Lower lobe of right lung (tissue), 2 donors: Measurements from ENCODE around the gene FXYD4. TPM values are rescaled to one million over a fixed set of nuclear protein-coding genes. Genes with fewer than 3 reads are reported as not detected.

ENCODE experiments used
- ATAC-seq, 2 donors: fragments of 200-7000 bp; cut with Tn5 transposase; one replicate each; pipeline ENCODE4 v1.9.1; 2020 to 2022; ENCODE audit warnings: mild to moderate bottlenecking in 2 of 2, moderate library complexity in 2 of 2
- DNase-seq: peaks from one replicate; pipeline ENCODE4 v3.0.0-alpha.2; 2020
- H3K27ac ChIP-seq: fragments of 200-600 bp; one replicate; pipeline ENCODE4 v1.8.0; 2022
- H3K27me3 ChIP-seq: fragments of 200-600 bp; one replicate; pipeline ENCODE4 v1.8.0; 2022; ENCODE audit warnings: low read depth
- H3K36me3 ChIP-seq: fragments of 200-600 bp; one replicate; pipeline ENCODE4 v1.8.0; 2022; ENCODE audit warnings: mild to moderate bottlenecking
- H3K4me1 ChIP-seq: fragments of 200-600 bp; one replicate; pipeline ENCODE4 v1.8.0; 2022
- H3K4me3 ChIP-seq: fragments of 200-600 bp; one replicate; pipeline ENCODE4 v1.8.0; 2022; ENCODE audit warnings: mild to moderate bottlenecking
- H3K9me3 ChIP-seq: fragments of 200-600 bp; one replicate; pipeline ENCODE4 v1.8.0; 2022
- intact Hi-C: fragments of 100-400 bp; cut with DNase I; formaldehyde crosslinking; loops from one replicate; pipeline ENCODE4 v1.11.0; 2022
- total RNA-seq: library from RNA; stranded (reverse); fragmentation: NEBNext Ultra II Directional; extraction: Animal tissue kit (Norgen Biotek cat#: 25700); gene quantifications from one replicate; pipeline ENCODE4 v1.2.1, GENCODE V29; 2021
- TF ChIP-seq, protein P1 (sequence below): fragments of 200-600 bp; IDR thresholded peaks from one replicate; pipeline ENCODE4 v1.8.0; 2022; ENCODE audit warnings: antibody characterized with exemption, mild to moderate bottlenecking
- donor health status: DM: no; HTN: yes; CAD: no; lungs with severe emphysema.

Gene FXYD4
- total RNA-seq, 1 donor from 2014 or later = not detected

DNA sequence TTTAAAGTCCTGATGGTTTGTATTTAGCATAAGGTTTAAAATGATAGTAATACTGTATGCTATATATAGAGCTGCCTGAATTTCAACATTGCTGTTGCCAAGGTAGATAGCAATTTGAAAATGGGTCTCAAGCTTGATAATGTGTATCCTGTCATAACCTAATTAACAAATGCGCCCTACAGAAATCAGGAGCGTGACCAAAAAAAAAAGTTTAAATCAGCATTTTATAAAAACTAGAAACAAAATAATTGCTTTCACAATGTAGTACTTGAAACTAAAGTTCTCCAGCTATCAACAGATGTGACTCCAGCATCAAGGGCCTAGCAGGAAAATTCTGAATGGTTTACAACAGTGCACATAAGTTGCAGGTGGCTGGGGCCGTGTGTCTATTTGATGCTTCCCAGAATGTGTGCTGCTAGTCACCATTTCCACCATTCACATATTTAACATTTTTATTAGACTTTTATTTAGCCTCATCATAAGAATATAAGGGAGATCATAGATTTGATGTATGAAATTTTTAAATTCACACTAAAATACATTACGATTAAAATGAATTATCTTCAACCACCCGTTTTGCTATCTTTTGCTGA lies 14.1 kb downstream of the FXYD4 start:
- H3K27me3 ChIP-seq = no peaks in the 10 kb centered on the region
- ATAC-seq (no peak), DNase-seq (no peak)
- H3K27ac ChIP-seq = no peak overlapping the region
- TF ChIP-seq, protein P1, sequence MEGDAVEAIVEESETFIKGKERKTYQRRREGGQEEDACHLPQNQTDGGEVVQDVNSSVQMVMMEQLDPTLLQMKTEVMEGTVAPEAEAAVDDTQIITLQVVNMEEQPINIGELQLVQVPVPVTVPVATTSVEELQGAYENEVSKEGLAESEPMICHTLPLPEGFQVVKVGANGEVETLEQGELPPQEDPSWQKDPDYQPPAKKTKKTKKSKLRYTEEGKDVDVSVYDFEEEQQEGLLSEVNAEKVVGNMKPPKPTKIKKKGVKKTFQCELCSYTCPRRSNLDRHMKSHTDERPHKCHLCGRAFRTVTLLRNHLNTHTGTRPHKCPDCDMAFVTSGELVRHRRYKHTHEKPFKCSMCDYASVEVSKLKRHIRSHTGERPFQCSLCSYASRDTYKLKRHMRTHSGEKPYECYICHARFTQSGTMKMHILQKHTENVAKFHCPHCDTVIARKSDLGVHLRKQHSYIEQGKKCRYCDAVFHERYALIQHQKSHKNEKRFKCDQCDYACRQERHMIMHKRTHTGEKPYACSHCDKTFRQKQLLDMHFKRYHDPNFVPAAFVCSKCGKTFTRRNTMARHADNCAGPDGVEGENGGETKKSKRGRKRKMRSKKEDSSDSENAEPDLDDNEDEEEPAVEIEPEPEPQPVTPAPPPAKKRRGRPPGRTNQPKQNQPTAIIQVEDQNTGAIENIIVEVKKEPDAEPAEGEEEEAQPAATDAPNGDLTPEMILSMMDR = no peak
- H3K4me3 ChIP-seq = no peak overlapping the region
- H3K4me1 ChIP-seq = peaks cover 2% of the 10 kb centered on the region
- intact Hi-C loops = no loop called here
- H3K9me3 ChIP-seq = no peaks in the 10 kb centered on the region
- peaks cover 59% of the 10 kb centered on the region for H3K36me3 ChIP-seq

DNA sequence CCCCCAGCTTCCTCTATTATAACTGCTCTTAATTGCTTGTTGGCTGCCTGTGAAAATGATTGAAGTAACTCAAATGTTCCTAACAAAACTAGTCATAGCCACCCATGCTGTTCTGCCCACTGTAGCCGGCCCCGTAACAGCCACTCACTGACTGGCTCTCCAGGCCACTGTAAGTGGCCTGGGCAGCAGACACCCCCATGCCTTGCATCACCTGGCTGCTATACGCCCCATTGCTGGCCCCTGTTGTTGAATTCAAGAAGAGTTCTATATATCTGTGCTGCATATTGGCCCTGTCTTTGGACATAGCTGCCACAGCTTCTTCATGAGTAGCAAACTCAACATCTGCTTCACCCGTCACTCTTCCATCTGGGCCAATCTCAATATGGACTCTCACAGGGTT lies 15.1 kb downstream of the FXYD4 start:
- peaks cover 69% of the 10 kb centered on the region for H3K36me3 ChIP-seq

DNA sequence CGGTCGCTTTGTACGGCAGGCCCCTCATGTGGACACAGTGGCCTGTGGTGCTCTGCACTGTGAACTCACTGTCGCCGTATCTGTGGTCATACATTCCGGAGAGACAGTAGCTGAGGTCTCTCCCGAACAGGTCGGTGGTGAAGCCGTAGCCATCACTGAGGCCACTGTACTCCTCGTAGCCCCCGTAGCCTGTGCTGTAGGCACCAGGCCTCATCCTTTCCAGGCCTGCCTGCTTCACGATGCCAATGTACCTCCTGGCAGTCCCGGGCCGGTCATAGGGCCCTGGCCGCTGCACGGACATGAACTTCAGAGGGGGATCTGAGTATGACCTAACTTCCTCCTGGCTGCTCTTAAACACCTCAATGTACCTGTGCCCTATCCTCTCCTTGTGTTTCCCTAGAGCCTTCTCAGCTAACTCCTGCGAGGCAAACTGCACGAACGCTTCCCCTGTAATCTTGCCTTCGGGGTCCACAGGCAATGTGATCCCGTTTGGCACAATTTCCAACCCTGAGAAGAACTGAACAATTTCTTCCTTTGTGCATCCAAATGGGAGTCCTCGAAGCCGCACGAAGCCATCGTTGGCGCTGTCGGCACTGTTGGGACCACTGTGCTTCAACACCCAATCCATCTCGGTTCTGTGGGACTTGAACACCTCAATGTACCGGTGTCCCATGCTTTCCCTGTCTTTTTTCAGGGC lies 15.7 kb downstream of the FXYD4 start:
- Histone ChIP-seq H3K4me3 (no peak overlapping the region), H3K27ac (no peak overlapping the region), H3K36me3 (peaks cover 75% of the 10 kb centered on the region), H3K27me3 (no peaks in the 10 kb centered on the region), H3K4me1 (peaks cover 13% of the 10 kb centered on the region), H3K9me3 (no peaks in the 10 kb centered on the region)
- intact Hi-C loops = no loop called here
- TF ChIP-seq, protein P1 = no peak
- DNase-seq (no peak), ATAC-seq (peak in 1 of 2 donors; percentile 11)

More for the DNA sequence above, 15.1 kb downstream of the FXYD4 start:
- DNase-seq (no peak), ATAC-seq (no peak)
- TF ChIP-seq, protein P1 = no peak
- no peaks in the 10 kb centered on the region for H3K9me3 ChIP-seq
- no peak overlapping the region for H3K4me3 ChIP-seq
- no peak overlapping the region for H3K27ac ChIP-seq
- intact Hi-C loops = no loop called here
- peaks cover 9% of the 10 kb centered on the region for H3K4me1 ChIP-seq
- no peaks in the 10 kb centered on the region for H3K27me3 ChIP-seq

DNA sequence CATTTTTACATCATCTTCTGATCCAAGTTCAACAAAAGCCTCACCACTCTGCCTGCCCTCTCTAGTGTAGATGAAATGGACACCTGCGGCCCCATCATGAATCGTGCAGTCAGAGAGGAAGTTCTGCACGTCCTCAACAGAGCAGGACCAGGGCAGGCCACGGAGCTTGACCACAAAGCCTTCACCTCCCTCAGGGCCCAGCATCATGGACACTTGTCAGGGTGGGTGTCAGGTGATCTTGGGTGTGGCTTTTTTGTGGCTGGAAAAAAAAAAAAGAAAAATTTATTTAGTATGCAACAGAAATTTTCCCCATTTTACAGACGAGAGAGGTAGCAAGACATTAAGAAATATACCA lies 16.2 kb downstream of the FXYD4 start:
- intact Hi-C loops = no loop called here
- Histone ChIP-seq H3K4me1 (peaks cover 18% of the 10 kb centered on the region), H3K4me3 (no peak overlapping the region), H3K9me3 (no peaks in the 10 kb centered on the region), H3K27me3 (no peaks in the 10 kb centered on the region), H3K36me3 (peaks cover 81% of the 10 kb centered on the region), H3K27ac (no peak overlapping the region)
- DNase-seq = no peak
- ATAC-seq = no peak
- TF ChIP-seq, protein P1 = no peak

GRCh38 chr10:43389867-43390266 lies 18.4 kb downstream of the FXYD4 start:
- peaks cover 99% of the 10 kb centered on the region for H3K36me3 ChIP-seq
- no peak overlapping the region for H3K27ac ChIP-seq
- H3K4me3 ChIP-seq = no peak overlapping the region
- DNase-seq (no peak), ATAC-seq (no peak)
- H3K27me3 ChIP-seq = no peaks in the 10 kb centered on the region
- TF ChIP-seq, protein P1 = no peak
- intact Hi-C loops = no loop called here
- peaks cover 35% of the 10 kb centered on the region for H3K4me1 ChIP-seq
- H3K9me3 ChIP-seq = no peaks in the 10 kb centered on the region
